ENCODE results near the gene SORCS2.

SORCS2 gene

GRCh38 chr4:7224878-7225533, 32.7 kb downstream of the SORCS2 start:
- TF ChIP-seq MAX (IDR thresholded peaks at IDR 0.05) = no peak
- no peak for TF ChIP-seq YY1 (IDR thresholded peaks at IDR 0.05; ENCODE audit: low read depth)
- no peak for TF ChIP-seq NFIC (IDR thresholded peaks at IDR 0.05)
- no peak for TF ChIP-seq USF1 (IDR thresholded peaks at IDR 0.05)
- TF ChIP-seq TEAD4 (IDR thresholded peaks at IDR 0.05) = no peak
- no peak for TF ChIP-seq CEBPB (IDR thresholded peaks at IDR 0.05)
- no peak for TF ChIP-seq REST (IDR thresholded peaks at IDR 0.05; ENCODE audit: low read depth)
- TF ChIP-seq EP300 (IDR thresholded peaks at IDR 0.05; ENCODE audit: borderline replicate concordance) = no peak
- no peak for TF ChIP-seq EGR1 (IDR thresholded peaks at IDR 0.05)
- TF ChIP-seq TAF1 (IDR thresholded peaks at IDR 0.05; ENCODE audit: low read depth) = no peak

GRCh38 chr4:7226439-7226838, 34.1 kb downstream of the SORCS2 start:
- no peak for TF ChIP-seq YY1 (IDR thresholded peaks at IDR 0.05; ENCODE audit: low read depth)
- TF ChIP-seq REST (IDR thresholded peaks at IDR 0.05; ENCODE audit: low read depth) = no peak
- TF ChIP-seq TAF1 (IDR thresholded peaks at IDR 0.05; ENCODE audit: low read depth) = no peak
- TF ChIP-seq TEAD4 (IDR thresholded peaks at IDR 0.05) = no peak
- no peak for TF ChIP-seq MAX (IDR thresholded peaks at IDR 0.05)
- TF ChIP-seq NFIC (IDR thresholded peaks at IDR 0.05) = no peak
- TF ChIP-seq EGR1 (IDR thresholded peaks at IDR 0.05) = no peak
- no peak for TF ChIP-seq CREB1 (IDR thresholded peaks at IDR 0.05; ENCODE audit: low read depth)
- no peak for TF ChIP-seq ZBTB7A (IDR thresholded peaks at IDR 0.05; ENCODE audit: low read depth)
- no peak for TF ChIP-seq USF1 (IDR thresholded peaks at IDR 0.05)
- no peak for TF ChIP-seq RAD21 (IDR thresholded peaks at IDR 0.05; ENCODE audit: low read depth)
- no peak for TF ChIP-seq CEBPB (IDR thresholded peaks at IDR 0.05)
- no peak for TF ChIP-seq EP300 (IDR thresholded peaks at IDR 0.05; ENCODE audit: borderline replicate concordance)

- TF ChIP-seq FOXM1 (IDR thresholded peaks at IDR 0.05; ENCODE audit: borderline replicate concordance, low read depth) (no peak), USF1 (IDR thresholded peaks at IDR 0.05) (no peak), REST (IDR thresholded peaks at IDR 0.05; ENCODE audit: low read depth) (no peak), TAF1 (IDR thresholded peaks at IDR 0.05; ENCODE audit: low read depth) (no peak), EGR1 (IDR thresholded peaks at IDR 0.05) (no peak), CREB1 (IDR thresholded peaks at IDR 0.05; ENCODE audit: low read depth) (no peak), ZBTB7A (IDR thresholded peaks at IDR 0.05; ENCODE audit: low read depth) (no peak), TCF12 (IDR thresholded peaks at IDR 0.05; ENCODE audit: low read depth) (no peak)
Measured at GRCh38 chr4:7227008-7227407, 34.7 kb downstream of the SORCS2 start.

- TF ChIP-seq NFIC (IDR thresholded peaks at IDR 0.05) = no peak
- TF ChIP-seq TEAD4 (IDR thresholded peaks at IDR 0.05) = no peak
- TF ChIP-seq EP300 (IDR thresholded peaks at IDR 0.05; ENCODE audit: borderline replicate concordance) = no peak
- no peak for TF ChIP-seq EGR1 (IDR thresholded peaks at IDR 0.05)
- no peak for TF ChIP-seq RAD21 (IDR thresholded peaks at IDR 0.05; ENCODE audit: low read depth)
- TF ChIP-seq CREB1 (IDR thresholded peaks at IDR 0.05; ENCODE audit: low read depth) = no peak
- TF ChIP-seq YY1 (IDR thresholded peaks at IDR 0.05; ENCODE audit: low read depth) = no peak
- no peak for TF ChIP-seq FOXM1 (IDR thresholded peaks at IDR 0.05; ENCODE audit: borderline replicate concordance, low read depth)
- no peak for TF ChIP-seq TAF1 (IDR thresholded peaks at IDR 0.05; ENCODE audit: low read depth)
- TF ChIP-seq USF1 (IDR thresholded peaks at IDR 0.05) = no peak
- no peak for TF ChIP-seq REST (IDR thresholded peaks at IDR 0.05; ENCODE audit: low read depth)
- TF ChIP-seq ZBTB7A (IDR thresholded peaks at IDR 0.05; ENCODE audit: low read depth) = no peak
- TF ChIP-seq TCF12 (IDR thresholded peaks at IDR 0.05; ENCODE audit: low read depth) = no peak
- TF ChIP-seq MAX (IDR thresholded peaks at IDR 0.05) = no peak
- TF ChIP-seq CEBPB (IDR thresholded peaks at IDR 0.05) = no peak
Measured at GRCh38 chr4:7228734-7229133, 36.4 kb downstream of the SORCS2 start.

Measured in Ishikawa (cell line).